SK-N-MC (cell line): ENCODE data around the gene FERD3L.

ENCODE experiments used
- EZH2 ChIP-seq: fragments of 200-600 bp; sonication (generic); IDR thresholded peaks from one replicate; pipeline ENCODE4 v1.6.1; 2017; ENCODE audit warnings: antibody characterized with exemption
- POLR2AphosphoS5 ChIP-seq: IDR thresholded peaks from 2 replicates; pipeline ENCODE4 v1.6.1; 2012; ENCODE audit warnings: mild to moderate bottlenecking, low read depth, low read length, borderline replicate concordance

- TF ChIP-seq EZH2 (no peak), POLR2AphosphoS5 (no peak)
These were observed 37.7 kb downstream of the FERD3L start for GRCh38 chr7:19107356-19108146.
